Metanephros (tissue), 1 donor: ENCODE results near the gene DEXI. TPM values are rescaled to one million over a fixed set of nuclear protein-coding genes. Genes with fewer than 3 reads are reported as not detected.

Experiments
- total RNA-seq: library from RNA; depleted of rRNA; stranded (reverse); fragments of >200 nt; gene quantifications from one replicate; pipeline ENCODE4 v1.2.3, GENCODE V29; 2014

DEXI gene
- 32.8 TPM for total RNA-seq

GRCh38 chr16:10942352-10943063 lies at the start of gene DEXI:
TSS of gene DEXI (minus strand) at chr16:10942468. CDS start at chr16:10942005, 463 bp downstream.

GRCh38 chr16:10944249-10945064 lies 2.2 kb upstream of the DEXI start, which contains the start of gene CLEC16A:
TSS of gene CLEC16A (plus strand) at chr16:10944564. CDS start at chr16:10944718, 154 bp downstream.

Other genes starting within 250 kb of the DEXI start
- gene TEKT5, start 247.5 kb downstream of the DEXI start, total RNA-seq, result 0.64 TPM
- gene NUBP1, start 198.6 kb downstream of the DEXI start, total RNA-seq, result 21.0 TPM
- 6.2 TPM for gene TVP23A, start 123.7 kb downstream of the DEXI start, total RNA-seq
- 15.3 TPM for gene CIITA, start 65.3 kb downstream of the DEXI start, total RNA-seq
- gene CLEC16A, start 2.1 kb upstream of the DEXI start, total RNA-seq, result 30.5 TPM